Stomach (tissue), 4 donors: Measurements from ENCODE around the gene CNTN4.

ENCODE experiments used
- EP300 ChIP-seq: sonication (generic); formaldehyde crosslinking; IDR thresholded peaks from one replicate; pipeline ENCODE4 v1.6.1; 2017; ENCODE audit warnings: antibody characterized with exemption
- POLR2A ChIP-seq, 4 donors: fragments of 450-650 bp; IDR thresholded peaks; one replicate each; pipeline ENCODE4 v1.6.1; 2016; ENCODE audit warnings: antibody characterized with exemption in 4 of 4, control low read depth in 2 of 4, mild to moderate bottlenecking in 1 of 4, moderate library complexity in 1 of 4
- POLR2AphosphoS5 ChIP-seq, 3 donors: sonication (generic); formaldehyde crosslinking; IDR thresholded peaks; one replicate each; pipeline ENCODE4 v1.6.1; 2016; ENCODE audit warnings: antibody characterized with exemption in 3 of 3
- TF ChIP-seq, protein P1 (sequence below), 7 experiments: fragments of 450-650 bp in 4 of 7; fragments of 200-600 bp in 3 of 7; sonication (generic) in 3 of 7; IDR thresholded peaks; one replicate each; pipeline ENCODE4 v1.5.1; 2016 to 2019; ENCODE audit warnings: antibody characterized with exemption in 7 of 7, control low read depth in 2 of 7, mild to moderate bottlenecking in 1 of 7

- no peak for TF ChIP-seq POLR2A (IDR thresholded peaks at IDR 0.05)
- TF ChIP-seq, protein P1, sequence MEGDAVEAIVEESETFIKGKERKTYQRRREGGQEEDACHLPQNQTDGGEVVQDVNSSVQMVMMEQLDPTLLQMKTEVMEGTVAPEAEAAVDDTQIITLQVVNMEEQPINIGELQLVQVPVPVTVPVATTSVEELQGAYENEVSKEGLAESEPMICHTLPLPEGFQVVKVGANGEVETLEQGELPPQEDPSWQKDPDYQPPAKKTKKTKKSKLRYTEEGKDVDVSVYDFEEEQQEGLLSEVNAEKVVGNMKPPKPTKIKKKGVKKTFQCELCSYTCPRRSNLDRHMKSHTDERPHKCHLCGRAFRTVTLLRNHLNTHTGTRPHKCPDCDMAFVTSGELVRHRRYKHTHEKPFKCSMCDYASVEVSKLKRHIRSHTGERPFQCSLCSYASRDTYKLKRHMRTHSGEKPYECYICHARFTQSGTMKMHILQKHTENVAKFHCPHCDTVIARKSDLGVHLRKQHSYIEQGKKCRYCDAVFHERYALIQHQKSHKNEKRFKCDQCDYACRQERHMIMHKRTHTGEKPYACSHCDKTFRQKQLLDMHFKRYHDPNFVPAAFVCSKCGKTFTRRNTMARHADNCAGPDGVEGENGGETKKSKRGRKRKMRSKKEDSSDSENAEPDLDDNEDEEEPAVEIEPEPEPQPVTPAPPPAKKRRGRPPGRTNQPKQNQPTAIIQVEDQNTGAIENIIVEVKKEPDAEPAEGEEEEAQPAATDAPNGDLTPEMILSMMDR (IDR thresholded peaks at IDR 0.05): no peak
- no peak for TF ChIP-seq EP300
- no peak for TF ChIP-seq POLR2AphosphoS5 (IDR thresholded peaks at IDR 0.05)
Observed at GRCh38 chr3:2880218-2880756, 781.6 kb downstream of the CNTN4 start.
